ENCODE measurements around the gene ACAP2.

DNA sequence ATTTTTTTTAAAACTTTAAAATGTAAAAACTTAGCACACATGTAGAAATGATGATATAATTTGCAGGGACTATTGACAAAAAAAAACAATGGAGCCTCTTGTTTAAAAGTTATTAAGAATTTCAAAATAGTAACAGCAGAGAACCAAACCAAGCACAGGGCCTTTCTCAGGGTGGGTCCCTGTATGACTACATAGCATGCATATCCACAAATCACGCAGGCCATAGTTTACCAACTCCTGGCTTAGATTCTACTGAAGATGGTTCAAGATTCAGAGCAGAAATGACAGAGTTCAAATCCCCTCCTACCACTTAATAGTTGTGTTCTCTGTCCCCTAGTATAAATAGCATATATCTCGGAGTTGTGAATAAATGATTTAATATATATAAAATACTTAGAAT lies 19.0 kb downstream of the ACAP2 start:
- TF ChIP-seq, protein P1, sequence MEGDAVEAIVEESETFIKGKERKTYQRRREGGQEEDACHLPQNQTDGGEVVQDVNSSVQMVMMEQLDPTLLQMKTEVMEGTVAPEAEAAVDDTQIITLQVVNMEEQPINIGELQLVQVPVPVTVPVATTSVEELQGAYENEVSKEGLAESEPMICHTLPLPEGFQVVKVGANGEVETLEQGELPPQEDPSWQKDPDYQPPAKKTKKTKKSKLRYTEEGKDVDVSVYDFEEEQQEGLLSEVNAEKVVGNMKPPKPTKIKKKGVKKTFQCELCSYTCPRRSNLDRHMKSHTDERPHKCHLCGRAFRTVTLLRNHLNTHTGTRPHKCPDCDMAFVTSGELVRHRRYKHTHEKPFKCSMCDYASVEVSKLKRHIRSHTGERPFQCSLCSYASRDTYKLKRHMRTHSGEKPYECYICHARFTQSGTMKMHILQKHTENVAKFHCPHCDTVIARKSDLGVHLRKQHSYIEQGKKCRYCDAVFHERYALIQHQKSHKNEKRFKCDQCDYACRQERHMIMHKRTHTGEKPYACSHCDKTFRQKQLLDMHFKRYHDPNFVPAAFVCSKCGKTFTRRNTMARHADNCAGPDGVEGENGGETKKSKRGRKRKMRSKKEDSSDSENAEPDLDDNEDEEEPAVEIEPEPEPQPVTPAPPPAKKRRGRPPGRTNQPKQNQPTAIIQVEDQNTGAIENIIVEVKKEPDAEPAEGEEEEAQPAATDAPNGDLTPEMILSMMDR (IDR thresholded peaks at IDR 0.05; ENCODE audit: poor library complexity) = no peak
- no peak for TF ChIP-seq EZH2phosphoT487 (IDR thresholded peaks at IDR 0.05; ENCODE audit: low read depth, severe bottlenecking, unreplicated experiment)
- TF ChIP-seq EZH2 (IDR thresholded peaks at IDR 0.05; ENCODE audit: borderline replicate concordance) = no peak

Measured in hepatocyte (in vitro differentiated cells).